Rectal smooth muscle tissue (tissue), 1 donor: Measurements from ENCODE around the gene CPAMD8.
"Not testable (repeated sequence)": the region's sequence is repeated elsewhere in the genome, so short reads cannot be mapped to it uniquely, and the experiment has no call there.

Experiments used
- H3K27ac ChIP-seq: one replicate; pipeline ENCODE4 v1.7.0; 2013; ENCODE audit warnings: low read depth, low read length, inconsistent platforms
- H3K27me3 ChIP-seq: one replicate; pipeline ENCODE4 v1.7.0; 2013; ENCODE audit warnings: low read length; ENCODE audit not compliant: control insufficient read depth, insufficient read depth
- H3K36me3 ChIP-seq: one replicate; pipeline ENCODE4 v1.7.0; 2013; ENCODE audit warnings: low read length; ENCODE audit not compliant: control insufficient read depth, insufficient read depth
- H3K4me1 ChIP-seq: one replicate; pipeline ENCODE4 v1.7.0; 2013; ENCODE audit warnings: low read length; ENCODE audit not compliant: control insufficient read depth, insufficient read depth
- H3K4me3 ChIP-seq: one replicate; pipeline ENCODE4 v1.7.0; 2013; ENCODE audit warnings: low read length
- H3K9ac ChIP-seq: one replicate; pipeline ENCODE4 v1.7.0; 2013; ENCODE audit warnings: low read length

Gene CPAMD8

GRCh38 chr19:17020385-17020784 is 6.2 kb downstream of the CPAMD8 start:
- H3K4me3 ChIP-seq: no peak overlapping the region
- no peaks in the 10 kb centered on the region for H3K36me3 ChIP-seq
- H3K9ac ChIP-seq: no peak overlapping the region
- peaks cover under 1% of the 10 kb centered on the region for H3K27me3 ChIP-seq
- H3K27ac ChIP-seq: no peak overlapping the region
- H3K4me1 ChIP-seq: no peaks in the 10 kb centered on the region

- not testable (repeated sequence) for H3K36me3 ChIP-seq, H3K9ac ChIP-seq, H3K4me3 ChIP-seq, H3K4me1 ChIP-seq, H3K27me3 ChIP-seq, H3K27ac ChIP-seq
Observed at GRCh38 chr19:17014212-17014861, 12.3 kb downstream of the CPAMD8 start.

GRCh38 chr19:17011485-17011884 is 15.1 kb downstream of the CPAMD8 start:
- no peaks in the 10 kb centered on the region for H3K36me3 ChIP-seq
- H3K27me3 ChIP-seq: no peaks in the 10 kb centered on the region
- H3K27ac ChIP-seq: no peak overlapping the region

GRCh38 chr19:17006579-17006978 is 20.0 kb downstream of the CPAMD8 start:
- peaks cover 2% of the 10 kb centered on the region for H3K27me3 ChIP-seq
- H3K4me3 ChIP-seq: no peak overlapping the region
- H3K9ac ChIP-seq: no peak overlapping the region
- no peaks in the 10 kb centered on the region for H3K4me1 ChIP-seq
- no peak overlapping the region for H3K27ac ChIP-seq
- H3K36me3 ChIP-seq: no peaks in the 10 kb centered on the region

More at GRCh38 chr19:17011485-17011884, 15.1 kb downstream of the CPAMD8 start:
- no peaks in the 10 kb centered on the region for H3K4me1 ChIP-seq
- no peak overlapping the region for H3K9ac ChIP-seq
- no peak overlapping the region for H3K4me3 ChIP-seq

GRCh38 chr19:17005000-17005399 is 21.6 kb downstream of the CPAMD8 start:
- Histone ChIP-seq H3K9ac (no peak overlapping the region), H3K27me3 (peaks cover 2% of the 10 kb centered on the region), H3K27ac (no peak overlapping the region), H3K36me3 (no peaks in the 10 kb centered on the region), H3K4me1 (no peaks in the 10 kb centered on the region), H3K4me3 (no peak overlapping the region)

GRCh38 chr19:17004386-17004785 is 22.2 kb downstream of the CPAMD8 start:
- H3K27ac ChIP-seq: no peak overlapping the region
- no peak overlapping the region for H3K9ac ChIP-seq
- peaks cover 2% of the 10 kb centered on the region for H3K27me3 ChIP-seq
- no peaks in the 10 kb centered on the region for H3K4me1 ChIP-seq
- no peaks in the 10 kb centered on the region for H3K36me3 ChIP-seq
- no peak overlapping the region for H3K4me3 ChIP-seq

- Histone ChIP-seq H3K9ac (no peak overlapping the region), H3K27ac (no peak overlapping the region), H3K4me3 (no peak overlapping the region), H3K4me1 (no peaks in the 10 kb centered on the region), H3K36me3 (no peaks in the 10 kb centered on the region), H3K27me3 (peaks cover 2% of the 10 kb centered on the region)
Observed at GRCh38 chr19:17002455-17002854, 24.2 kb downstream of the CPAMD8 start.

- Histone ChIP-seq H3K9ac (no peak overlapping the region), H3K27ac (no peak overlapping the region), H3K27me3 (peaks cover 2% of the 10 kb centered on the region), H3K36me3 (no peaks in the 10 kb centered on the region), H3K4me3 (no peak overlapping the region), H3K4me1 (no peaks in the 10 kb centered on the region)
Observed at GRCh38 chr19:17001603-17002183, 24.9 kb downstream of the CPAMD8 start.

GRCh38 chr19:16998635-16999194 is 27.9 kb downstream of the CPAMD8 start:
- no peaks in the 10 kb centered on the region for H3K36me3 ChIP-seq
- no peak overlapping the region for H3K27ac ChIP-seq
- no peak overlapping the region for H3K4me3 ChIP-seq
- no peak overlapping the region for H3K9ac ChIP-seq
- no peaks in the 10 kb centered on the region for H3K4me1 ChIP-seq
- no peaks in the 10 kb centered on the region for H3K27me3 ChIP-seq

GRCh38 chr19:16996838-16997490 is 29.6 kb downstream of the CPAMD8 start:
- not testable (repeated sequence) for H3K27me3 ChIP-seq, H3K4me3 ChIP-seq, H3K4me1 ChIP-seq, H3K9ac ChIP-seq, H3K27ac ChIP-seq, H3K36me3 ChIP-seq

GRCh38 chr19:16988661-16989060 is 37.9 kb downstream of the CPAMD8 start:
- no peak overlapping the region for H3K27ac ChIP-seq
- no peaks in the 10 kb centered on the region for H3K4me1 ChIP-seq
- no peak overlapping the region for H3K4me3 ChIP-seq

GRCh38 chr19:16985403-16985802 is 41.2 kb downstream of the CPAMD8 start:
- Histone ChIP-seq H3K4me1 (no peaks in the 10 kb centered on the region), H3K27me3 (no peaks in the 10 kb centered on the region), H3K4me3 (no peak overlapping the region)

More at GRCh38 chr19:16988661-16989060, 37.9 kb downstream of the CPAMD8 start:
- no peak overlapping the region for H3K9ac ChIP-seq
- H3K27me3 ChIP-seq: no peaks in the 10 kb centered on the region
- H3K36me3 ChIP-seq: no peaks in the 10 kb centered on the region

More at GRCh38 chr19:16985403-16985802, 41.2 kb downstream of the CPAMD8 start:
- H3K36me3 ChIP-seq: no peaks in the 10 kb centered on the region
- no peak overlapping the region for H3K9ac ChIP-seq
- H3K27ac ChIP-seq: no peak overlapping the region
